Measurements from ENCODE around the gene LDLRAD4.

LDLRAD4 gene

DNA sequence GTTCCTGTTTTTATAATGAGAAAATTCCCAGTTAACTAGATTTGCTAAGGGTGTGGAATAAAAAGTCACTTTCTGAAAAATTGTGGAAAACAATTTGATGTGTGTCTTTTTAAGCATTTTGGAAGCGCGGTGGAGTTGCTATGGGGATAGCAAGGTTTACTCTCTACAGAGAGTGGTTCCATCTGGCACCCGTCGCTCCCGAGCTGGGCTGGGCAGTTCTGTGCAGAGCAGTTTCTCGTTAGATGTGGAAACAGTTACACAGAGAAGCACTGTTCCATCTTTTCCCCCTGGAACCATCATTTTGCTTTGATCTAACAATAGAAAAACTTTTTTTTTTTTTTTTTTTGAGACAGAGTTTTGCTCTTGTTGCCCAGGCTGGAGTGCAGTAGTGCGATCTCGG lies 17.4 kb downstream of the LDLRAD4 start:
- Histone ChIP-seq H3K4me2 (ENCODE audit: low read depth, low read length, poor library complexity, severe bottlenecking) (no peak overlapping the region), H3K79me2 (ENCODE audit: insufficient read depth, low read length) (no peaks in the 10 kb centered on the region), H3K36me3 (ENCODE audit: low read length) (no peaks in the 10 kb centered on the region), H3F3A (ENCODE audit: insufficient read depth) (no peaks in the 10 kb centered on the region), H3K27me3 (ENCODE audit: low read length) (no peaks in the 10 kb centered on the region), H3K27ac (ENCODE audit: low read depth, low read length) (no peak overlapping the region), H3K4me3 (ENCODE audit: insufficient read depth, low read length, poor library complexity, severe bottlenecking) (no peak overlapping the region), H2AFZ (ENCODE audit: low read depth, low read length, severe bottlenecking) (no peak overlapping the region), H3K9me2 (replicated peaks; ENCODE audit: insufficient read depth, low read length) (no peaks in the 10 kb centered on the region), H4K20me1 (ENCODE audit: low read depth, low read length) (no peaks in the 10 kb centered on the region), H3K9me3 (ENCODE audit: insufficient read depth, low read length) (no peaks in the 10 kb centered on the region), H3K9ac (ENCODE audit: low read length) (no peak overlapping the region)
- no peak for TF ChIP-seq EZH2phosphoT487 (conservative IDR thresholded peaks at IDR 0.05; ENCODE audit: low read length)
- TF ChIP-seq, protein P1, sequence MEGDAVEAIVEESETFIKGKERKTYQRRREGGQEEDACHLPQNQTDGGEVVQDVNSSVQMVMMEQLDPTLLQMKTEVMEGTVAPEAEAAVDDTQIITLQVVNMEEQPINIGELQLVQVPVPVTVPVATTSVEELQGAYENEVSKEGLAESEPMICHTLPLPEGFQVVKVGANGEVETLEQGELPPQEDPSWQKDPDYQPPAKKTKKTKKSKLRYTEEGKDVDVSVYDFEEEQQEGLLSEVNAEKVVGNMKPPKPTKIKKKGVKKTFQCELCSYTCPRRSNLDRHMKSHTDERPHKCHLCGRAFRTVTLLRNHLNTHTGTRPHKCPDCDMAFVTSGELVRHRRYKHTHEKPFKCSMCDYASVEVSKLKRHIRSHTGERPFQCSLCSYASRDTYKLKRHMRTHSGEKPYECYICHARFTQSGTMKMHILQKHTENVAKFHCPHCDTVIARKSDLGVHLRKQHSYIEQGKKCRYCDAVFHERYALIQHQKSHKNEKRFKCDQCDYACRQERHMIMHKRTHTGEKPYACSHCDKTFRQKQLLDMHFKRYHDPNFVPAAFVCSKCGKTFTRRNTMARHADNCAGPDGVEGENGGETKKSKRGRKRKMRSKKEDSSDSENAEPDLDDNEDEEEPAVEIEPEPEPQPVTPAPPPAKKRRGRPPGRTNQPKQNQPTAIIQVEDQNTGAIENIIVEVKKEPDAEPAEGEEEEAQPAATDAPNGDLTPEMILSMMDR (IDR thresholded peaks at IDR 0.05; ENCODE audit: insufficient read depth, low read length, poor library complexity, severe bottlenecking), result no peak

DNA sequence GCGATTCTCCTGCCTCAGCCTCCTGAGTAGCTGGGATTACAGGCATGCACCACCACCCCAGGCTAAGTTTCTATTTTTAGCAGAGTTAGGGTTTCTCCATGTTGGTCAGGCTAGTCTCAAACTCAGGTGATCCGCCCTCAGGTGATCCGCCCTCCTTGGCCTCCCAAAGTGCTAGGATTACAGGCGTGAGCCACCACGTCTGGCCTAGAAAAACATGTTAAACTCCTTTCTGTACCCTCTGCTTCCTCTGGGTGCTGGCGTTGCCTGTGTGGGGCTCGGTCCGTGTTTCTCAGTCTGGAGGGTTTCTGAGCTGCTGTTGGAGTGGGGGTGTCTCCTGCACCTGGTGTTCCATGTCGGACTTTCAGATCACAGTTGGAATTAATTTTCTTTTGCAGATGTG lies 17.9 kb downstream of the LDLRAD4 start:
- no peaks in the 10 kb centered on the region for H3K36me3 ChIP-seq (ENCODE audit: low read length)
- no peaks in the 10 kb centered on the region for H3K9me3 ChIP-seq (ENCODE audit: insufficient read depth, low read length)
- H2AFZ ChIP-seq (ENCODE audit: low read depth, low read length, severe bottlenecking), result no peak overlapping the region
- no peak overlapping the region for H3K9ac ChIP-seq (ENCODE audit: low read length)
- H4K20me1 ChIP-seq (ENCODE audit: low read depth, low read length), result no peaks in the 10 kb centered on the region
- TF ChIP-seq, protein P1 (IDR thresholded peaks at IDR 0.05; ENCODE audit: insufficient read depth, low read length, poor library complexity, severe bottlenecking), result no peak
- TF ChIP-seq EZH2phosphoT487 (conservative IDR thresholded peaks at IDR 0.05; ENCODE audit: low read length), result no peak
- no peaks in the 10 kb centered on the region for H3K9me2 ChIP-seq (replicated peaks; ENCODE audit: insufficient read depth, low read length)
- H3K4me3 ChIP-seq (ENCODE audit: insufficient read depth, low read length, poor library complexity, severe bottlenecking), result no peak overlapping the region
- no peak overlapping the region for H3K27ac ChIP-seq (ENCODE audit: low read depth, low read length)
- H3F3A ChIP-seq (ENCODE audit: insufficient read depth), result no peaks in the 10 kb centered on the region
- no peaks in the 10 kb centered on the region for H3K27me3 ChIP-seq (ENCODE audit: low read length)
- no peaks in the 10 kb centered on the region for H3K79me2 ChIP-seq (ENCODE audit: insufficient read depth, low read length)
- no peak overlapping the region for H3K4me2 ChIP-seq (ENCODE audit: low read depth, low read length, poor library complexity, severe bottlenecking)

DNA sequence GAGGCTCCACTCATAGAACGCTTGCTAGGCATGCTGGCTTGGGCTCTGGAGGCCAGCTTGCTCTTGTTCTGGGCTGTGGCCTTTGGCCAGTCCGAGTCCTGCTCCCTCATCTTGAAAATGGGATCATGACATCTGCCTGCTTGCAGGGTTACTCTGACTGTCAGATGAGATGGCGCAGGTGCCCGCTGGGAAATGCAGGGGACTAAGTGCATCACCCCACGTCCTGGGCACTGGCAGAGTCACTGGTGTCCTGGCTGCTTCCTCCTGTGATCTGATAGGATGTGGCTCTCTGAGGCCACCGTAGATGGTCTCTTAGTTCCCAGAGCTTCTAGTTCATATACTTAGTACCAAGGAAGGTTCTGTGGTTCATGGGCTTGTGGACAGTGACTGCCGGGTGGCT lies 18.5 kb downstream of the LDLRAD4 start:
- H3K9me3 ChIP-seq (ENCODE audit: insufficient read depth, low read length), result no peaks in the 10 kb centered on the region
- no peak overlapping the region for H3K27ac ChIP-seq (ENCODE audit: low read depth, low read length)
- no peaks in the 10 kb centered on the region for H3K36me3 ChIP-seq (ENCODE audit: low read length)
- H2AFZ ChIP-seq (ENCODE audit: low read depth, low read length, severe bottlenecking), result no peak overlapping the region
- H3K9ac ChIP-seq (ENCODE audit: low read length), result no peak overlapping the region
- H3K9me2 ChIP-seq (replicated peaks; ENCODE audit: insufficient read depth, low read length), result no peaks in the 10 kb centered on the region
- no peaks in the 10 kb centered on the region for H3K27me3 ChIP-seq (ENCODE audit: low read length)
- no peaks in the 10 kb centered on the region for H3K79me2 ChIP-seq (ENCODE audit: insufficient read depth, low read length)
- no peak overlapping the region for H3K4me2 ChIP-seq (ENCODE audit: low read depth, low read length, poor library complexity, severe bottlenecking)
- TF ChIP-seq, protein P1 (IDR thresholded peaks at IDR 0.05; ENCODE audit: insufficient read depth, low read length, poor library complexity, severe bottlenecking), result no peak
- no peak for TF ChIP-seq EZH2phosphoT487 (conservative IDR thresholded peaks at IDR 0.05; ENCODE audit: low read length)
- no peak overlapping the region for H3K4me3 ChIP-seq (ENCODE audit: insufficient read depth, low read length, poor library complexity, severe bottlenecking)
- H4K20me1 ChIP-seq (ENCODE audit: low read depth, low read length), result no peaks in the 10 kb centered on the region
- H3F3A ChIP-seq (ENCODE audit: insufficient read depth), result no peaks in the 10 kb centered on the region

All from SU-DHL-6 (cell line).